Stimulated activated memory B cell treated with anti-CD40 and anti-IgM and Interleukin-4, amounts not matched to agents 10 μg/mL and 1 μg/mL and 100 μg/mL, for 72 hours (primary cell): ENCODE results near the gene SUPT6H.

ENCODE experiments used
- ATAC-seq: fragments of 150-1000 bp; cut with Tn5 transposase; 2 replicates; pipeline ENCODE4 v1.10.0; 2021
- H3K27ac Mint-ChIP-seq: one replicate; pipeline ENCODE4 v1.8.0; 2022; ENCODE audit warnings: mild to moderate bottlenecking, mixed read lengths
- H3K27me3 Mint-ChIP-seq: one replicate; pipeline ENCODE4 v1.8.0; 2022; ENCODE audit warnings: mixed read lengths
- H3K36me3 Mint-ChIP-seq: one replicate; pipeline ENCODE4 v1.8.0; 2022; ENCODE audit warnings: mixed read lengths
- H3K4me1 Mint-ChIP-seq: one replicate; pipeline ENCODE4 v1.8.0; 2022; ENCODE audit warnings: mixed read lengths
- H3K4me3 Mint-ChIP-seq: one replicate; pipeline ENCODE4 v1.8.0; 2022; ENCODE audit warnings: mild to moderate bottlenecking, moderate library complexity, mixed read lengths
- H3K9me3 Mint-ChIP-seq: one replicate; pipeline ENCODE4 v1.8.0; 2022; ENCODE audit warnings: mixed read lengths

Gene SUPT6H

GRCh38 chr17:28661635-28662526 lies at the start of gene SUPT6H, which contains the start of gene SDF2:
SUPT6H (plus strand) TSS chr17:28662205; CDS start chr17:28673402, 11,197 bp downstream.
SDF2 (minus strand) TSS chr17:28661906; CDS start chr17:28661876, 30 bp downstream.
- Mint-ChIP-seq H3K27ac (peak within 1 kb of the TSS; percentile 99), H3K27me3 (no peaks in the 10 kb centered on the region), H3K9me3 (no peaks in the 10 kb centered on the region), H3K36me3 (peaks cover 44% of the 10 kb centered on the region), H3K4me3 (peak within 1 kb of the TSS; percentile 96), H3K4me1 (peaks cover 58% of the 10 kb centered on the region)
- peak; percentile 94 for ATAC-seq

DNA sequence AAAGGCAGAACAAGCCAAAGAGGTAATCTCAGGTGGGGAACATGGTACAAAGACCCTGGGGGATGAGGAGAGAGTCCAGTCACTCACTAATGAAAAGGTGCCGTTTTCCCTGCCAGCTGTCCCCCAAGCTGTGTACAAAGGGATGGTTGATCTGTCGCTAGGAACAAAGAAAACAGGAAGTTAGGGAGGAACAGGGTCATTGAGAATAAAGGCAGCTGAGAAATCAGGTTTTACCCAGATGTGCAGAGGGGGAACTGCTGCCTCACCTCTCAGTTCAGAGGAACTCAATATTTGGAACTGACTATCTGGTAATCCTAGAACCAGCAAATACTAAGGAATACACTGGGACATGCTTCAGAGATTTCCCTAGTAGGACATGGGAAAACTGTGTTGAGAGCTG lies 49.5 kb upstream of the SUPT6H start:
- no peaks in the 10 kb centered on the region for H3K9me3 Mint-ChIP-seq
- ATAC-seq: no peak
- no peak overlapping the region for H3K4me3 Mint-ChIP-seq
- H3K27ac Mint-ChIP-seq: peak overlapping the region; percentile 69
- peaks cover 36% of the 10 kb centered on the region for H3K4me1 Mint-ChIP-seq
- H3K27me3 Mint-ChIP-seq: no peaks in the 10 kb centered on the region
- peaks cover 54% of the 10 kb centered on the region for H3K36me3 Mint-ChIP-seq

- Mint-ChIP-seq H3K36me3 (peaks cover 55% of the 10 kb centered on the region), H3K9me3 (no peaks in the 10 kb centered on the region), H3K27ac (peak overlapping the region; percentile 69), H3K4me1 (peaks cover 36% of the 10 kb centered on the region), H3K4me3 (no peak overlapping the region), H3K27me3 (no peaks in the 10 kb centered on the region)
- ATAC-seq: no peak
These were observed 48.8 kb upstream of the SUPT6H start for GRCh38 chr17:28612936-28613872.

GRCh38 chr17:28613931-28614381 lies 48.0 kb upstream of the SUPT6H start, which contains the start of gene RSKR:
RSKR (minus strand) TSS chr17:28614185; CDS start chr17:28614161, 24 bp downstream.
- H3K27me3 Mint-ChIP-seq: no peaks in the 10 kb centered on the region
- H3K36me3 Mint-ChIP-seq: peaks cover 60% of the 10 kb centered on the region
- ATAC-seq: no peak
- H3K4me3 Mint-ChIP-seq: no peak within 1 kb of the TSS
- H3K27ac Mint-ChIP-seq: peak within 1 kb of the TSS; percentile 69
- H3K9me3 Mint-ChIP-seq: no peaks in the 10 kb centered on the region
- peaks cover 36% of the 10 kb centered on the region for H3K4me1 Mint-ChIP-seq

DNA sequence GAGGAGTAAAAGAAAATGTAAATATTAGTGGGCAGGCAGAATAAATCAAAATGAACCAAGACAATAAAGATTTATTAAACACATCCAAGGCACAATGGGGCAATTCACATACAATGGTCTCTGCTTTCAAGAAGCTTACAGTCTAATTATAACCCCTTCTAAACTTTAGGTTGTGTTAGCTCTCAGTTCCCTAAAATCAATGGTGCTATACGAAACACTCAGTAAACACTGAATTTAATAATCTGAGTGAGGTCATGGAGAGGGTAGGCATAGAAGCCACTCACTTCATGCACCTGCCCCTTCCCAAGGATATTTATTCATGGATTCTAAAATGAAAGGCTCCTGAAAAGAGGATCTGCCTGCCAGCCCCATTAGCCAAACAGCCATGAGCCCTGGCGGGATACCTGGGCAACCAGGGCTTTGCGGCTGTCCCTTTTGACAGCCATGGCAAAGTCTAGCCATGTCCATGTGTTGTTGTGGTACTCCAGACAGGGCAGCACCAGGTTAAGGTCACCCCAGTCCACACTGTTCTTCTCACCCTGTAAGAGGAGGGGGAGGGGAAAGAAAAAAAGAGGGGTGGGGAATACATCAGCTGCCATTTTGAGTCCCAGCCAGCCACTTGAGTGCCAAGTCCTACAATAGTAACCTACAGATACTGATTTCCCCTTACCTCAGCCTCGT lies 46.6 kb upstream of the SUPT6H start:
- peaks cover 66% of the 10 kb centered on the region for H3K36me3 Mint-ChIP-seq
- H3K27me3 Mint-ChIP-seq: no peaks in the 10 kb centered on the region
- ATAC-seq: no peak
- peaks cover 36% of the 10 kb centered on the region for H3K4me1 Mint-ChIP-seq
- H3K27ac Mint-ChIP-seq: peak overlapping the region; percentile 27
- no peak overlapping the region for H3K4me3 Mint-ChIP-seq
- no peaks in the 10 kb centered on the region for H3K9me3 Mint-ChIP-seq

- Mint-ChIP-seq H3K27me3 (no peaks in the 10 kb centered on the region), H3K9me3 (no peaks in the 10 kb centered on the region), H3K27ac (peak overlapping the region; percentile 30), H3K4me1 (peaks cover 36% of the 10 kb centered on the region), H3K4me3 (no peak overlapping the region), H3K36me3 (peaks cover 70% of the 10 kb centered on the region)
- no peak for ATAC-seq
These were observed 45.7 kb upstream of the SUPT6H start for GRCh38 chr17:28616281-28616680.

DNA sequence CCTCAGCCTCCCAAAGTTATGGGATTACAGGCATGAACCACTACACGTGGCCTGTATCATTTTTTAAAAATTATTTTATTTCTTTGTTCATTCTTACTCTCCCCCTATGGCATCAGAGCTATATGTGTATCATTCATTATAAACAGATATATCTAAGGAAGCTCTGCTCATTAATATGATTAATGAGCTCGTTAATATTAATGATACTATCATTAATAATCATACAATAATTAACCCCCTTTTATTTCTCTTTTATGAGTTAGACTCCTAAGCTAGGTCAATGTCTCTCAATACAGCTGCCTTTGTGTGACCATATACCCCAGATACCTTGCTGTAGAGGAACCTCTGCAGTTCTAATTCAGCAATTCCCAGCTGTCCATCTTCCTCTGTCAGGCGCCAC lies 43.5 kb upstream of the SUPT6H start:
- no peak overlapping the region for H3K27ac Mint-ChIP-seq
- peaks cover 90% of the 10 kb centered on the region for H3K36me3 Mint-ChIP-seq
- H3K9me3 Mint-ChIP-seq: no peaks in the 10 kb centered on the region
- no peak overlapping the region for H3K4me3 Mint-ChIP-seq
- ATAC-seq: no peak
- peaks cover 23% of the 10 kb centered on the region for H3K4me1 Mint-ChIP-seq
- no peaks in the 10 kb centered on the region for H3K27me3 Mint-ChIP-seq

DNA sequence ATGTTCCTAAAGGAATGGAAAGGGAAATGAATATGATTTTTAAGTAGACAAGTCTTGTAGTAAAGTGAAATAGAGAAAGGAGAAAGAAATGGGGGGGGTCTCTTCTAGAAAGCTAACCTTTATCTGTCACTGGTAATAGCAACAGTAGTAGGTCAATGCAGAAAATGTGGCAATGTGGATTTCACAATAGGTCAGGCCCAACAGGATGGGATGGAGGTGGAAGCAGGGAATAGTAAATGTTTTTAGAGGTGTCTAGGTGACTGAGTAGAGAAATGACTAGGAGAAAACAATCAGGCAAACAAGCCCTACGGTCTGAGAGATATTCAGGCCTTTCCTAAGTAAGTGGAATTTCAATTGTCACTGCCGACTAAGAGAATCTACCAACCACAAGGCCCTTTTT lies 42.0 kb upstream of the SUPT6H start:
- ATAC-seq: no peak
- H3K27me3 Mint-ChIP-seq: no peaks in the 10 kb centered on the region
- no peak overlapping the region for H3K4me3 Mint-ChIP-seq
- no peak overlapping the region for H3K27ac Mint-ChIP-seq
- no peaks in the 10 kb centered on the region for H3K9me3 Mint-ChIP-seq
- peaks cover 20% of the 10 kb centered on the region for H3K4me1 Mint-ChIP-seq
- H3K36me3 Mint-ChIP-seq: peaks cover 89% of the 10 kb centered on the region

- Mint-ChIP-seq H3K9me3 (no peaks in the 10 kb centered on the region), H3K36me3 (peaks cover 87% of the 10 kb centered on the region), H3K4me3 (no peak overlapping the region), H3K27me3 (no peaks in the 10 kb centered on the region), H3K27ac (no peak overlapping the region), H3K4me1 (peaks cover 14% of the 10 kb centered on the region)
- no peak for ATAC-seq
These were observed 39.8 kb upstream of the SUPT6H start for GRCh38 chr17:28622186-28622585.

GRCh38 chr17:28623696-28624095 lies 38.3 kb upstream of the SUPT6H start:
- Mint-ChIP-seq H3K27ac (no peak overlapping the region), H3K36me3 (peaks cover 94% of the 10 kb centered on the region), H3K4me1 (peaks cover 14% of the 10 kb centered on the region), H3K4me3 (no peak overlapping the region), H3K27me3 (no peaks in the 10 kb centered on the region), H3K9me3 (no peaks in the 10 kb centered on the region)
- no peak for ATAC-seq

- no peaks in the 10 kb centered on the region for H3K9me3 Mint-ChIP-seq
- H3K36me3 Mint-ChIP-seq: peaks cover 92% of the 10 kb centered on the region
- H3K27ac Mint-ChIP-seq: no peak overlapping the region
- H3K27me3 Mint-ChIP-seq: no peaks in the 10 kb centered on the region
- no peak overlapping the region for H3K4me3 Mint-ChIP-seq
- peaks cover 14% of the 10 kb centered on the region for H3K4me1 Mint-ChIP-seq
- ATAC-seq: no peak
These were observed 37.9 kb upstream of the SUPT6H start for GRCh38 chr17:28624148-28624547.

DNA sequence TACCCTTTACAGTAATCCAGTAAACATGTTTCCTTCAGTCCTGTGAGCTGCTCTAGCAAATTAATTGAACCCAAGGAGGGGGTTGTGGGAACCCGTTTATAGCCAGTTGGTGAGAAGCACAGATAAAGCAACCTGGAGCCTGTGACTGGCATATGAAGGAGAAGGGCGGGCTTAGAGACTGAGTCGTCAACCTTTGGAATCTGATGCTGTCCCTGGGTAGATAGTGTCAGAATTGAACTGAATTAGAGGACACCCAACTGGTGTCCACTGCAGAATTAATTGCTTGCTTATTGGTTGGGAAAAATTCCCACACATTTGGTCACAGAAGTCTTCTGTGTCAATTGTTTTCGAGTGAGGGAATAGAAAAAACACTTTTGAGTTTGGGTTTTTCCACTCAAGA lies 35.2 kb upstream of the SUPT6H start:
- peaks cover 14% of the 10 kb centered on the region for H3K4me1 Mint-ChIP-seq
- H3K36me3 Mint-ChIP-seq: peaks cover 77% of the 10 kb centered on the region

DNA sequence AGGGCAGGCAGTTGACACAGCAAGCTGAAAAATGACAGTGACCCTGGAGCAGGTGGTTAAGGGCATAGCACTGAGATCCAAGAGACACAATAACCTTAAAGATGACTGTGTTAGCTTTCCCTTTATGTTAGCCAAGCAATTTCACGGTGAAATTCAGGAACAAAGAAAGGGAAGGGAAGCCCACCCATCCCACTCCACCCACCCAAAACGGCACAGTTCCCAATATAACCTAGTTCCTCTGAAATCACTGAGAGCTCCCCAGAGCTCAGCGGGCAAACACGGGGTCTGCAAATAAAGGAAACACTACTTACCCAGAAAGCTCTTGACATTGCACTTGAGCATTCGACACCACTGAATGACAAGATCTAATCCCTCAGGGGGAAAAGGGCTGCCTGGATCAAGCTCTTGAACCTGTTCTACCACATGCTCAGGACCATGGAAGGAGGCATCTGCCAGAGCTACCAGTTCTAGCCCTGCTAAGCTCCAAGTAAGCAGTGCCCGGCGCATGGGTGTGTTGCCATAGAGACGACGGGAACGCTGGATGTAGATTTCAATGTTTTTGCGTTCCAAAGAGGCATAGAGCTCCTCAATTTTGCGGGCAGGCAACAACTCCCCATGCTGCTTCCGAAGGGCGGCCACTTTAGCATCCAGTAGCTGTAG lies 27.7 kb upstream of the SUPT6H start:
- ATAC-seq: no peak
- Mint-ChIP-seq H3K27me3 (no peaks in the 10 kb centered on the region), H3K27ac (no peak overlapping the region), H3K4me1 (peaks cover 36% of the 10 kb centered on the region), H3K4me3 (no peak overlapping the region), H3K36me3 (peaks cover 83% of the 10 kb centered on the region), H3K9me3 (no peaks in the 10 kb centered on the region)

More for the DNA sequence above, 35.2 kb upstream of the SUPT6H start:
- no peaks in the 10 kb centered on the region for H3K27me3 Mint-ChIP-seq
- H3K4me3 Mint-ChIP-seq: no peak overlapping the region
- H3K27ac Mint-ChIP-seq: peak overlapping the region; percentile 10
- no peak for ATAC-seq
- H3K9me3 Mint-ChIP-seq: no peaks in the 10 kb centered on the region

DNA sequence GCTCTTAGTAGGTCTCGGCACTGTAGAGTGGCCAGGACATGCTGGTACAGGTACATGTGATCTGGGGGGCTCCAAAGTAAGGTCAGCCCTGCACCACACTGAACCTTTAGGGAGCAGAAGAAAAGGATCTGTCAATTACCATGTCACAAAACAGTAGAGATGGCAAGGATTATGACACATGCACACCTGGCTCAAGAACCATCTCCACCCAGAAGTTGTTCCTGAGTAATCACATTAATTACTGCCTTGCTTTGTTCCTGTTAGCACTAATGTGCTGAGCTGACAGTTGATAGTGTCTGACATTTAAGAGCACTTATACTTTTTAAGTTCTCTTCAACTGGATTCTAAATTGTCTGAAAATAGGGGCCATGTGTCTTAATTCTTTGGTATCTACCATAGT lies 26.5 kb upstream of the SUPT6H start:
- H3K4me3 Mint-ChIP-seq: no peak overlapping the region
- ATAC-seq: no peak
- H3K27me3 Mint-ChIP-seq: no peaks in the 10 kb centered on the region
- H3K4me1 Mint-ChIP-seq: peaks cover 36% of the 10 kb centered on the region
- H3K9me3 Mint-ChIP-seq: no peaks in the 10 kb centered on the region
- no peak overlapping the region for H3K27ac Mint-ChIP-seq
- peaks cover 93% of the 10 kb centered on the region for H3K36me3 Mint-ChIP-seq
